Medulla oblongata (tissue), 1 donor: ENCODE data around the gene LHB.
A peak's percentile ranks its signal among the peaks of the same experiment; 100 is the strongest.

Experiments
- DNase-seq: peaks from one replicate; pipeline ENCODE4 v3.0.0-alpha.2; 2015; ENCODE audit errors: extremely low spot score

The LHB gene

DNA sequence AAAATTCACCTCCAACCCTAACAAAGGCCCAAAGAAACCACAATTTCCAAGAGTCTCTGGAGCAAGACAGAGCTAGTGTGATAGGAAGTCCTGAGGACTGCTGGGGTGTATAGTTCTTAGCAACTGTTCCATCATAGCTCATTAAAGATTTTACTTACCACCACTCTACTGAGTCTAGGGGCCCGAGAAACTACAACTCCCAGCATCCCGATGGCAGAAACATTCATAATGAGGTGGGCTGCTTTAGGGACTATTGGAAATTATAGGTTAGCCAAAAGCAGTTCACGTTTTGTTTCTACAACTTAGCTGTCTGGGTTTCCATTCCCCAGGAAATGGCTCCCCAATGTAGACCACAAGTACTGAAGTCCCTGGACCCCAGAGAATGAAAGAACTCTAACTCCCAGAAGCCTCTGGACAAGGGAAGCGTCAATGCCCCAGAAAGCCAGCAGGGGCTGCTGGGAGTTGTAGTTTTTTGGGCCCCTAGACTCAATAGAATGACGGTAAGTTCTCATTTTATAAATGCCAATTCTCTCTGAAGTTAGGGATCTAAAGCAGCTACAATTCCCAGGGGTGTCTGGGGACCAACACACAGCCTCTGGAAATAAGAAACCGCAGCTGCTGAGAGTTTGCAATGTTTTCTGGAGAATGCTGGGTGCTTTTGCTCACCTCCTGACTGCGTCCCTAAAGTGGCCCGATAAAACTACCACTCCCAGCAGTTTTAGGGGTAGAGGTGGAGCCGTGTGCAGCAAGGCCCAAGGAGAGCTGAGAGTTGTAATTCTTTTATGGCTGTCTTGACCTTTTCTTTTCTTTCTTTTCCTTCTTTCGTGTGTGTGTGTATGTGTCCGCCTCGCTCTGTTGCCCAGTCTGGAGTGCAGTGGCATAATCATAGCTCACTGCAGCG, 40.7 kb downstream of the LHB start:
- DNase-seq: no peak

DNA sequence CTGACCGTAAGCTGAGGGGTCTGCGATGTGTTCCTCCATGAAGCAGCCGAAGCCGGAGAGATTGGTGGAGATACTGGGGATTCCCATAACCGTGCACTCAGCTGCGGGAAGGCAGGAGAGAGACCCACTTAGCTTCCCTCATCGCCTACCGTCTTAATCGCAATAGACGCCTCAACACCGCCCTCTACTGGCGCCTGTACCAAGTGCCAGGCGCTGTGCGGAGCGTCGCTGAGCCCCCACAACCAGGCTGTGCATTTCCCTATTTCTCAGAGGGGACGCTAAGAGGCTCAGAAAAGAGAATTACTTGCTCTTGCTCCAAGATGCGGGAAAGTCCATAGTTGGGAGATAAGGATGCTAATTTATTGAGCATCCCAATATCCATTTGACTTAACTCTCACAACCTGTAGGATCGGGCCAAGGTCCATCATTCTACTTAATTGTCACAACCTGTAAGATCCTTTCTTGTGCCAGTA, 45.9 kb downstream of the LHB start:
- DNase-seq: peak; percentile 87

DNA sequence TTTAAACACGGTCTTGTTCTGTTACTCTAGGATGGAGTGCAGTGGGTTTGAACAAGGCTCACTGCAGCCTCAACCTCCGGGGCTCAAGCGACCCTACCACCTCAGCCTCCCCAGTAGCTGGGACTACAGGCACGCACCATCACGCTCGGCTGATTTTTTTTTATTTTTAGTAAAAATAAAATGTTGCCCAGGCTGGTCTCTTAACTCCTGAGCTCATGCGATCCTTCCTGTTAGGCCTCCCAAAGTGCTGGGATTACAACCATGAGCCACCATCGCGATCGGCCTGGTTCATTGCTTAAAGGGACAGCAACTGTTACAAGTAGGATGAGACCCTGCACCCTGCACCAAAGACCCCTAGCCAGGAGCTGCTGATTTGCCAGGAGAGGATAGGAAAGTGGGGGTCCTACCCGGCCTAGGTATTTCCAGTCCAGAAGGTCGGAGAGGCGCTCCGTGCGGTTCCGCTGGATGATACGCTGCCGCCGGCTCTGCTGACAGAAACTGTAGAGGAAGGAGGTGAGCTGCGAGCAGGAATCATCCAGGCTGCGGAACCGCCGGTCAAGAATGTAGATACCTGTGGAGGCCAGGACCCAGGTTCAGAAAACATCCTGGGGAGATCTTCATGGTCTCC, 46.6 kb downstream of the LHB start:
- DNase-seq: no peak

DNA sequence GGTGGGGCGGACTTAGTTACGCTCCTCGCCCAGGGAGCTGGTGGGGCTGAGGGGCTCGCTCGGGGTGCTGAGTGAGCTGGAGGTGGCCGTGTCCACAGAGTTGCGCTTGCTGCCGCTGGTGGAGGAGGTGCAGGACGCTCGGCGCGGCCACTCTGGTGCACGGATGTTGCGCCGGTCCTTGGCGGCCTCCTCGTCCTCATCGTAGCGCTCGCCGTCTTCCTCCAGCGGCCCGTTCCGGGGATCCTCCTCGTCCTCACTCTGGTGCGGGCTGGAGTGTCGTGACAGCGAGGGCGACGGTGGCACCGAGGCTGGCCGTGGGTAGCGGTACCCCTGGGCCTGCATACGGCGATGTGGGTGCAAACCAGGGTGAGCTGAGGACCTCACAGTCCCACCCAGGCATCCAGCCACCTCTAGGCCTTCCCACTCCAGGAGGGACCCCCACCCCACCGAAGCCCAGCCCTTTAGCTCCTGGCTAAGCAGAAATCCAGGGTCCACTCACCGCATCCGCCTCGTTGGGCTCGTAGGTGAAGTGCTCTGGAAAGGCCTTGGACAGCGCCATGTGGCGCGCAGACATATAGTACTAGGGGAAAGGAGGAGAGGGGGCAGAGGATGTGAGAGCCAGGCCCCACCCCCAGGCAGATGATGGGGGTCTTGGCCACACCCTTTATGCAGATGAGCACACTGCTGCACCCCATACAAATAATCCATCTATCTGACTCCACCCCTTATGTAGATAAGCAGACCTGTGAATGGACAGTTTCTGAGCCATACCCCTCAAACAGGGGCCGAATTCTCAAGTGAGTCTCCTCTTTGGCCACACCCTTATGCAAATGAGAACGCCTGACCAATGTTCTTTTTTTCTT, 47.4 kb downstream of the LHB start:
- no peak for DNase-seq

DNA sequence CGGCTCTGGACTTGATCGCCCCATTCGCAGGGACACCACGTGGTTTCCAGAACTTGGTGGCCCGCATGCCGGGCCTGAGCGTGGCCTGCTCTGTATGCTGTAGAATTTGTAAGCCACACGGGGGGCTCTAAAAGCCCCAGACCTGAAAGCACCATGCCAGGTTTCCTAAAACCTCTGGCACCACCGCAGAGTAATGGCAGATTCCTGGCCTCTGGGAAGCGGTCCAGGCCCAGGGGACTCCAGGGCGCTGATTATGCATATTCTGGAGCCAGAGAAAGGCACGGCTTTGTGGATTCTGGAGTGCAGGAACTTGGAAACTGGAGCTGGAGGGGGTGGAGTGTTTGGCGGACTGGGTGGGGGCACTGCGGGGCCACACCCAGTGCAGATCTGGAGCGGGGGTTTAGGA, 48.1 kb downstream of the LHB start:
- DNase-seq: no peak

DNA sequence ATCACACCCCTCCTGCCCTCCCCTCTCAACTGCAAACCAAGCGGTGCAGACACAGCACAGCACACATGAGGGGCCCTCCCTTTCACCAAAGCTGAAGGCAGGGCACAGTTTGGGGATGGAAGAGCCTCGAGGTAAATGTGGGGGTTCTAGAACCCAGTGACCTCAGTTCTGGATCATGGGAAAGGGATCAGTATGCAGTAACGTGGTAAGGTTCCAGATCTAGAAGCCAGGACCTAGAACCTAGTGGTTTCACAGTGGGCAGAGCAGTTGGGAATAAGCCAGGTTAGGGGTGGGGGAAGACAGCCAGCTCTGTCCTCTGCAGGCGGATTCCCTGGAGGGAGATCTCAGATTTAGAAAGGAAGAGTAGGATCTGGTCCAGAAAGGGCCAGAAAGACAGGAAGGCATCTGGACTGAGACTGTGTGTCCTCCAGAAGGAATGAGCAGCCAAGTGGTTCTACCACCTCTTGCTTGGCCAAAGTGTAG, 48.7 kb downstream of the LHB start:
- DNase-seq: no peak

DNA sequence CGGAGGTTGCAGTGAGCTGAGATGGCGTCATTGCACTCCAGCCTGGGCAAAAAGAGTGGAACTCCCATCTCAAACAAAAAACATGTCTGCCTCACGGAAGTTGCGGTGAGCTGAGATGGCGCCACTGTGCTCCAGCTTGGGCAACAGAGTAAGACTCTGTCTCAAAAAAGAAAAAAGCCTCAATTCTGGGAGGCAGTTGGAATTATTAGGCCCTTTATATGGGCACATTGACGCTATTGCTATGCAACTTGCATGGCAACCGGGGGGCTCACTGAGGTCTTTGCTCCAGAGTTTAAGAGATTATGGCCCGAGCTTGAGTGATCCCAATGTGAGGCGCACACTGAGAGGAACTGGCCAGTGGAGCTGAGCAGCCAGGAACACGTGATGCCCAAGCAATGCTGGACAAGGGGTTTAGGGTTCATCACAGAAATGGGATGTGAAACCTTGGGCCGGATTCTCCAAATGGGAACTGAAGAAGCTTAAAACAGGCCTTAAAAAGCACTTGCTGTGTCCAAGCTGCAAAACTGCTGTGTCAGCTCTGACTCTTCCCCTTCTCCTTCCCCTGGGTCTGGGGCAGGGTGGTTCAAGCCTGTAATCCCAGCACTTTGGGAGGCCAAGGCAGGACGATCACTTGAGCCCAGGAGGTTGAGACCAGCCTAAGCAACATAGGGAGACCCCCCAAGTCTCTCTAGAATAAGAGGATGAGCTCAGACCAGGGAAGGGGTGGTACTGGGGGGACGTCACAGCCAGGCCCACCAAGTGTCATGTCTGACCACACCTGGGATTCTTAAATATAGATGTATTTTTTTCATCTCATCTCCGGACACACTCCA, 49.3 kb downstream of the LHB start:
- DNase-seq: peak; percentile 92

DNA sequence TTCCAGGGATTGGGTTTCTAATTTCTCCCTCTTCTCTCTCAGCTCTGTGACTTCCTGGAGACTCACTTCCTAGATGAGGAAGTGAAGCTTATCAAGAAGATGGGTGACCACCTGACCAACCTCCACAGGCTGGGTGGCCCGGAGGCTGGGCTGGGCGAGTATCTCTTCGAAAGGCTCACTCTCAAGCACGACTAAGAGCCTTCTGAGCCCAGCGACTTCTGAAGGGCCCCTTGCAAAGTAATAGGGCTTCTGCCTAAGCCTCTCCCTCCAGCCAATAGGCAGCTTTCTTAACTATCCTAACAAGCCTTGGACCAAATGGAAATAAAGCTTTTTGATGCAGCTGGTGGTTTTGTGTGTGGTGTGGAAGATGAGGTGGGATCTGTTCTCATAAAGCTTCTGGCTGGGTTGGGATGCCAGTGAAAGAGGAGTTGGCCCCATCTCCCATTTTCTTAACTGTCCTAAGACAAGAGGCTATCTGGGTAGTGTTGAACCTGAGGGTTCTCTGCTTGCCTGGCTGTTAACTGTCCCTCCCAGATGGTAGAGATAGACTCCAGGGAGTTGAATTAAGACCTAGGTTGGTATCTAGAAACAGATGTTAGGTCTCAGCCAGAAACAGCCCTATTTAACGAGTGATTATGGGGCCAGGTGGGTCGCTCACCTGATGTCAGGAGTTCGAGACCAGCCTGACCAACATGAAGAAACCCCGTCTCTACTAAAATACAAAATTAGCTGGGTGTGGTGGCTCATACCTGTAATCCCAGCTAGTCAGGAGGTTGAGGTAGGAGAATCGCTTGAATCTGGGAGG, 50.1 kb downstream of the LHB start:
- peak; percentile 39 for DNase-seq
